Neural cell (in vitro differentiated cells): Measurements from ENCODE around the gene SLC34A3. TPM values are rescaled to one million over a fixed set of nuclear protein-coding genes. Genes with fewer than 3 reads are reported as not detected.

Experiments used
- H2AFZ ChIP-seq: fragments of 200-600, 300-800 bp; sonication (generic), shearing (Covaris generic); 2 replicates; pipeline ENCODE4 v1.6.0; 2014; ENCODE audit warnings: low read depth, mild to moderate bottlenecking, antibody characterized with exemption, low read length, moderate library complexity
- H3F3A ChIP-seq: fragments of 200-600 bp; shearing (Covaris generic); 2 replicates; pipeline ENCODE4 v1.6.1; 2016; ENCODE audit warnings: mild to moderate bottlenecking, moderate library complexity, mixed read lengths, antibody characterized with exemption, low read length; ENCODE audit not compliant: insufficient read depth, poor library complexity, severe bottlenecking
- H3K27ac ChIP-seq: fragments of 200-600, 300-800 bp; sonication (generic), shearing (Covaris generic); 2 replicates; pipeline ENCODE4 v1.5.1; 2014; ENCODE audit warnings: mild to moderate bottlenecking, low read length, moderate library complexity
- H3K27me3 ChIP-seq: fragments of 300-800, 200-600 bp; sonication (generic), shearing (Covaris generic); 2 replicates; pipeline ENCODE4 v1.6.0; 2014; ENCODE audit warnings: mild to moderate bottlenecking, low read depth, low read length, moderate library complexity; ENCODE audit not compliant: insufficient read depth
- H3K36me3 ChIP-seq: fragments of 300-800, 200-600 bp; sonication (generic), shearing (Covaris generic); 2 replicates; pipeline ENCODE4 v1.5.1; 2014; ENCODE audit warnings: mild to moderate bottlenecking, antibody characterized with exemption, low read length, moderate library complexity; ENCODE audit not compliant: insufficient read depth
- H3K4me2 ChIP-seq: fragments of 300-800, 200-600 bp; sonication (generic), shearing (Covaris generic); 2 replicates; pipeline ENCODE4 v1.6.0; 2014; ENCODE audit warnings: mild to moderate bottlenecking, low read length
- H3K4me3 ChIP-seq: fragments of 300-800, 200-600 bp; sonication (generic), shearing (Covaris generic); 2 replicates; pipeline ENCODE4 v1.5.1; 2014; ENCODE audit warnings: mild to moderate bottlenecking, low read length, moderate library complexity
- H3K79me2 ChIP-seq: fragments of 200-600 bp; shearing (Covaris generic); replicated peaks from 2 replicates; pipeline ENCODE4 v1.6.0; 2014; ENCODE audit warnings: mild to moderate bottlenecking, low read length, moderate library complexity; ENCODE audit not compliant: insufficient read depth
- H3K9ac ChIP-seq: fragments of 300-800, 200-600 bp; sonication (generic), shearing (Covaris generic); 2 replicates; pipeline ENCODE4 v1.6.1; 2016; ENCODE audit warnings: mild to moderate bottlenecking, low read length, mixed read lengths
- H3K9me2 ChIP-seq: fragments of 200-600 bp; shearing (Covaris generic); 2 replicates; pipeline ENCODE4 v1.6.1; 2016; ENCODE audit warnings: mild to moderate bottlenecking, low read length, mixed read lengths; ENCODE audit not compliant: insufficient read depth
- H3K9me3 ChIP-seq: fragments of 200-600, 300-800 bp; sonication (generic), shearing (Covaris generic); 2 replicates; pipeline ENCODE4 v1.6.1; 2016; ENCODE audit warnings: mild to moderate bottlenecking, mixed run types, low read length, moderate library complexity, mixed read lengths
- H4K20me1 ChIP-seq: fragments of 200-600 bp; shearing (Covaris generic); 2 replicates; pipeline ENCODE4 v1.6.1; 2016; ENCODE audit warnings: mild to moderate bottlenecking, mixed run types; ENCODE audit not compliant: insufficient read depth
- EP300 ChIP-seq: fragments of 450-650 bp; conservative IDR thresholded peaks from 2 replicates; pipeline ENCODE4 v1.6.1; 2014; ENCODE audit warnings: antibody characterized with exemption, mild to moderate bottlenecking, moderate library complexity; ENCODE audit not compliant: poor library complexity, severe bottlenecking
- EZH2 ChIP-seq: fragments of 200-600, 300-800 bp; shearing (Covaris generic), sonication (generic); IDR thresholded peaks from 2 replicates; pipeline ENCODE4 v1.6.1; 2014; ENCODE audit warnings: antibody characterized with exemption, low read length, borderline replicate concordance, mild to moderate bottlenecking; ENCODE audit not compliant: insufficient read depth, poor library complexity, severe bottlenecking
- MXI1 ChIP-seq: fragments of 450-650 bp; conservative IDR thresholded peaks from 2 replicates; pipeline ENCODE4 v1.6.1; 2014; ENCODE audit warnings: antibody characterized with exemption, mild to moderate bottlenecking; ENCODE audit not compliant: poor library complexity, severe bottlenecking
- POLR2AphosphoS5 ChIP-seq: IDR thresholded peaks from 2 replicates; pipeline ENCODE4 v1.6.1; 2012
- RAD21 ChIP-seq: fragments of 450-650 bp; conservative IDR thresholded peaks from 2 replicates; pipeline ENCODE4 v1.6.1; 2014; ENCODE audit warnings: antibody characterized with exemption, mild to moderate bottlenecking, moderate library complexity
- SMC3 ChIP-seq: fragments of 450-650 bp; conservative IDR thresholded peaks from 2 replicates; pipeline ENCODE4 v1.6.1; 2014; ENCODE audit warnings: antibody characterized with exemption, mild to moderate bottlenecking, moderate library complexity; ENCODE audit not compliant: poor library complexity
- TAF1 ChIP-seq: IDR thresholded peaks from 2 replicates; pipeline ENCODE4 v1.6.1; 2012; ENCODE audit warnings: low read depth
- polyA plus RNA-seq: library from polyadenylated mRNA; depleted of rRNA; stranded (reverse); fragments of >200 nt; gene quantifications from 2 replicates; pipeline ENCODE4 v1.2.3, GENCODE V29; 2014
- TF ChIP-seq, protein P1 (sequence below): fragments of 450-650 bp; IDR thresholded peaks from 2 replicates; pipeline ENCODE4 v1.5.1; 2014; ENCODE audit warnings: antibody characterized with exemption, mild to moderate bottlenecking, moderate library complexity; ENCODE audit not compliant: poor library complexity, severe bottlenecking
- TF ChIP-seq, protein P2 (sequence below): IDR thresholded peaks from 2 replicates; pipeline ENCODE4 v1.6.1; 2012; ENCODE audit warnings: borderline replicate concordance

Gene SLC34A3
- polyA plus RNA-seq, 1 donor from 2014 or later = 0.27 TPM

DNA sequence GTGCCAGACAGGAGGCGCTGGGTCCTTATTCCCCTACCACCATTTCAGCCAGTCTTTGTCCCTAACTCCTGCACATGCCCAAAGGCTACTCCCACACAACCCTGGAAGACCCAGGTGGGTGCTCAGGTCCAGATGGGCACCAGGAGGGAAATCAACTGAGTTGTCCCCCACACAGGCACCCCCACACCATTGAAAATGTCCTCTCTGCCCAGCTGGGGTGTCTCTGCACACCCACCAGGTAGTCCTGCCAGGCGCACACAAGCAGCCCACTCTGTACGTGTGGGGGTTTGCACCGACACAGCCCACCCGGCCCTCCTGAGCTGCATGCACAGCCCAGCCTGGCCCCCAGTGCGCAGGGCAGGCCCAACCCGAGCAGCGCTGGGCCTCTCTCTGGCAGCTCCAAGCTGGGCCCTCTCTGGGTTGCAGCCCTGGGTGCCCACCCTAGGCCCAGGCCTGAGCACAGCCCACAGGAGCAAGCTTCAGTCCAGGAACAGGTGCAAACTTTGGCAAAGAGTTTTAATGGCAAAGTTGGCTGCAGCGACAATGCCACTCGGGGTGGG is 10.9 kb upstream of the SLC34A3 start:
- H3F3A ChIP-seq = no peaks in the 10 kb centered on the region
- H3K27ac ChIP-seq = no peak overlapping the region
- no peaks in the 10 kb centered on the region for H3K27me3 ChIP-seq
- H3K9me2 ChIP-seq = no peaks in the 10 kb centered on the region
- no peak overlapping the region for H3K4me2 ChIP-seq
- H4K20me1 ChIP-seq = no peaks in the 10 kb centered on the region
- H3K4me3 ChIP-seq = no peak overlapping the region
- H3K79me2 ChIP-seq = no peaks in the 10 kb centered on the region
- H3K9ac ChIP-seq = no peak overlapping the region
- TF ChIP-seq TAF1 (no peak), EZH2 (no peak), POLR2AphosphoS5 (no peak), MXI1 (no peak), RAD21 (no peak), SMC3 (no peak), EP300 (no peak)
- TF ChIP-seq, protein P1, sequence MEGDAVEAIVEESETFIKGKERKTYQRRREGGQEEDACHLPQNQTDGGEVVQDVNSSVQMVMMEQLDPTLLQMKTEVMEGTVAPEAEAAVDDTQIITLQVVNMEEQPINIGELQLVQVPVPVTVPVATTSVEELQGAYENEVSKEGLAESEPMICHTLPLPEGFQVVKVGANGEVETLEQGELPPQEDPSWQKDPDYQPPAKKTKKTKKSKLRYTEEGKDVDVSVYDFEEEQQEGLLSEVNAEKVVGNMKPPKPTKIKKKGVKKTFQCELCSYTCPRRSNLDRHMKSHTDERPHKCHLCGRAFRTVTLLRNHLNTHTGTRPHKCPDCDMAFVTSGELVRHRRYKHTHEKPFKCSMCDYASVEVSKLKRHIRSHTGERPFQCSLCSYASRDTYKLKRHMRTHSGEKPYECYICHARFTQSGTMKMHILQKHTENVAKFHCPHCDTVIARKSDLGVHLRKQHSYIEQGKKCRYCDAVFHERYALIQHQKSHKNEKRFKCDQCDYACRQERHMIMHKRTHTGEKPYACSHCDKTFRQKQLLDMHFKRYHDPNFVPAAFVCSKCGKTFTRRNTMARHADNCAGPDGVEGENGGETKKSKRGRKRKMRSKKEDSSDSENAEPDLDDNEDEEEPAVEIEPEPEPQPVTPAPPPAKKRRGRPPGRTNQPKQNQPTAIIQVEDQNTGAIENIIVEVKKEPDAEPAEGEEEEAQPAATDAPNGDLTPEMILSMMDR = no peak
- TF ChIP-seq, protein P2, sequence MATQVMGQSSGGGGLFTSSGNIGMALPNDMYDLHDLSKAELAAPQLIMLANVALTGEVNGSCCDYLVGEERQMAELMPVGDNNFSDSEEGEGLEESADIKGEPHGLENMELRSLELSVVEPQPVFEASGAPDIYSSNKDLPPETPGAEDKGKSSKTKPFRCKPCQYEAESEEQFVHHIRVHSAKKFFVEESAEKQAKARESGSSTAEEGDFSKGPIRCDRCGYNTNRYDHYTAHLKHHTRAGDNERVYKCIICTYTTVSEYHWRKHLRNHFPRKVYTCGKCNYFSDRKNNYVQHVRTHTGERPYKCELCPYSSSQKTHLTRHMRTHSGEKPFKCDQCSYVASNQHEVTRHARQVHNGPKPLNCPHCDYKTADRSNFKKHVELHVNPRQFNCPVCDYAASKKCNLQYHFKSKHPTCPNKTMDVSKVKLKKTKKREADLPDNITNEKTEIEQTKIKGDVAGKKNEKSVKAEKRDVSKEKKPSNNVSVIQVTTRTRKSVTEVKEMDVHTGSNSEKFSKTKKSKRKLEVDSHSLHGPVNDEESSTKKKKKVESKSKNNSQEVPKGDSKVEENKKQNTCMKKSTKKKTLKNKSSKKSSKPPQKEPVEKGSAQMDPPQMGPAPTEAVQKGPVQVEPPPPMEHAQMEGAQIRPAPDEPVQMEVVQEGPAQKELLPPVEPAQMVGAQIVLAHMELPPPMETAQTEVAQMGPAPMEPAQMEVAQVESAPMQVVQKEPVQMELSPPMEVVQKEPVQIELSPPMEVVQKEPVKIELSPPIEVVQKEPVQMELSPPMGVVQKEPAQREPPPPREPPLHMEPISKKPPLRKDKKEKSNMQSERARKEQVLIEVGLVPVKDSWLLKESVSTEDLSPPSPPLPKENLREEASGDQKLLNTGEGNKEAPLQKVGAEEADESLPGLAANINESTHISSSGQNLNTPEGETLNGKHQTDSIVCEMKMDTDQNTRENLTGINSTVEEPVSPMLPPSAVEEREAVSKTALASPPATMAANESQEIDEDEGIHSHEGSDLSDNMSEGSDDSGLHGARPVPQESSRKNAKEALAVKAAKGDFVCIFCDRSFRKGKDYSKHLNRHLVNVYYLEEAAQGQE = no peak
- H3K36me3 ChIP-seq = no peaks in the 10 kb centered on the region
- H2AFZ ChIP-seq = no peak overlapping the region
- H3K9me3 ChIP-seq = no peaks in the 10 kb centered on the region

DNA sequence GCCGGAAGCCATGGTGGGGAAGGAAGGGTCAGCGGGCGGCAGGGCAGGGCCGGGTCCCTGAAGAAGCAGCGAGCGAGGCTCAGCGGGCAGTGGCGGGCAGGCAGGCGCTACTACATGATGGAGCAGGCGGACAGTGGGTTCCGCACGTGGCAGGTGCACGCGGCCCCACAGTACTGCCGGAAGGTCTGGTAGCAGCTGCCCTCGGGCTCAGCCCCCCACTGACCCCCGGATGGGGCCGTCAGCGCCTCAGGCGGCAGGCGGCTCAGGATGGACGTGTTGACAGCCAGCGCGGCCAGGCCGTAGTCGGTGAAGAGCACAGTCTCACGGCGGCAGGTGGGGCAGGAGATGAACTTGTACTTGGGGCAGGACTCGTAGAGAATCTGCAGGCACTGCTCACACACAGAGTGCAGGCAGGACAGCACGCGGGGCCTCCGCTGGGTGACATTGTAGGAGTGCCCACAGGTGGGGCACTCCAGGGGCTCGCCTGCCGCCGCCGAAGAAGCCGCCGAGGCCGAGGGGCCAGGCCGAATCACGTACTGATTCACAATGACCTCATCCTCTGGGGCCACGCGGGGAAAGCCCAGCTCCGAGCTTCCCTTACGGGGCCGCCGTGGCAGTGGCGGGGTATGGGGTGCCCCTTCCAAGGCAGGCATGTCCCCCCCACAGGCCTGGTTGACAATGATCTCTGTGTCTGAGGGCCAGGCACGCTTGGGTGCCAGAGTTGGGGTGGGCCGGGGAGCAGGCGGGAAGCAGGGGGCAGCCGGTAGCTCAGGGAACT is 10.2 kb upstream of the SLC34A3 start:
- Histone ChIP-seq H3F3A (no peaks in the 10 kb centered on the region), H3K4me2 (no peak overlapping the region), H2AFZ (no peak overlapping the region), H3K27ac (no peak overlapping the region), H3K9me2 (no peaks in the 10 kb centered on the region), H3K27me3 (no peaks in the 10 kb centered on the region), H4K20me1 (no peaks in the 10 kb centered on the region), H3K79me2 (no peaks in the 10 kb centered on the region), H3K9me3 (no peaks in the 10 kb centered on the region), H3K4me3 (peak overlapping the region; percentile 77), H3K36me3 (no peaks in the 10 kb centered on the region), H3K9ac (no peak overlapping the region)
- TF ChIP-seq TAF1 = no peak
- TF ChIP-seq POLR2AphosphoS5 = no peak
- TF ChIP-seq RAD21 = no peak
- TF ChIP-seq EP300 = no peak
